Measurements from ENCODE around the gene TOE1. TPM values are rescaled to one million over a fixed set of nuclear protein-coding genes. Genes with fewer than 3 reads are reported as not detected.

Gene TOE1
- total RNA-seq, 1 experiment from 2014 or later = 31.2 TPM

- no peaks in the 10 kb centered on the region for H3K4me1 ChIP-seq (ENCODE audit: insufficient read depth, low read length)
- H3K18ac ChIP-seq (ENCODE audit: insufficient read length, low read depth, low read length) = no peak overlapping the region
- no peak overlapping the region for H3K23ac ChIP-seq (ENCODE audit: insufficient read length, low read depth, low read length)
- no peaks in the 10 kb centered on the region for H3K9me3 ChIP-seq (ENCODE audit: control insufficient read depth, low read depth, low read length)
- Mint-ChIP-seq H3K27ac (no peak overlapping the region), H3K9me3 (no peaks in the 10 kb centered on the region), H3K4me1 (no peaks in the 10 kb centered on the region), H3K4me3 (no peak overlapping the region), H3K27me3 (ENCODE audit: low read depth) (no peaks in the 10 kb centered on the region), H3K36me3 (ENCODE audit: insufficient read depth in 1 of 3, low read depth in 3 of 3) (peaks cover 6 to 30% (median 9%) of the 10 kb centered on the region in 3 experiments)
- no peaks in the 10 kb centered on the region for H4K20me1 ChIP-seq (ENCODE audit: control insufficient read depth, insufficient read depth, insufficient read length)
- no peak overlapping the region for H4K8ac ChIP-seq (replicated peaks; ENCODE audit: insufficient read length, low read depth, low read length)
- no peak overlapping the region for H3K14ac ChIP-seq (ENCODE audit: insufficient read depth, low read length)
- H3K79me2 ChIP-seq (ENCODE audit: insufficient read depth, low read length) = no peaks in the 10 kb centered on the region
- no peak overlapping the region for H3K4me2 ChIP-seq (ENCODE audit: insufficient read depth, insufficient read length, low read length)
- no peak overlapping the region for H4K91ac ChIP-seq (ENCODE audit: insufficient read length, low read depth, low read length)
- H2BK5ac ChIP-seq (ENCODE audit: insufficient read length, low read length) = no peak overlapping the region
- no peaks in the 10 kb centered on the region for H3K79me1 ChIP-seq (ENCODE audit: insufficient read depth, low read depth, low read length, poor library complexity, severe bottlenecking)
- H3T11ph ChIP-seq (ENCODE audit: low read length) = no peak overlapping the region
- no peaks in the 10 kb centered on the region for H3K23me2 ChIP-seq (ENCODE audit: insufficient read length, low read depth, low read length, poor library complexity, severe bottlenecking)
- no peak overlapping the region for H3K56ac ChIP-seq (ENCODE audit: insufficient read length, low read depth, low read length)
- no peak overlapping the region for H2BK20ac ChIP-seq (ENCODE audit: low read depth, low read length, poor library complexity, severe bottlenecking)
- H3K9ac ChIP-seq (ENCODE audit: extremely low read depth, insufficient read length, low read length) = no peak overlapping the region
- H3K27ac ChIP-seq (ENCODE audit: insufficient read length, low read depth, low read length) = no peak overlapping the region
- WGBS (ENCODE audit: extremely low coverage, insufficient read length, low lambda C conversion rate) = no CpG with 5 or more reads among the region's 1 CpG
- H4K5ac ChIP-seq (ENCODE audit: insufficient read length, low read depth, low read length) = no peak overlapping the region
- H3K4ac ChIP-seq (ENCODE audit: low read depth, low read length) = no peak overlapping the region
- no peak for DNase-seq
- H2AFZ ChIP-seq (ENCODE audit: low read length) = no peak overlapping the region
- H3K27me3 ChIP-seq (ENCODE audit: insufficient read depth, low read length) = no peaks in the 10 kb centered on the region
- TF ChIP-seq CTCF (conservative IDR thresholded peaks at IDR 0.05) = no peak
- H2BK15ac ChIP-seq (ENCODE audit: low read depth, low read length) = no peak overlapping the region
- H2BK12ac ChIP-seq (ENCODE audit: insufficient read length, low read depth, low read length) = no peak overlapping the region
- H2AK5ac ChIP-seq (ENCODE audit: insufficient read length, low read length) = no peak overlapping the region
- H2BK120ac ChIP-seq (ENCODE audit: low read depth, low read length, poor library complexity, severe bottlenecking) = no peak overlapping the region
These were observed 8.6 kb downstream of the TOE1 start for GRCh38 chr1:45348609-45348965.
